Lung (tissue), 12 donors: ENCODE results near the gene CSRP2. TPM values are rescaled to one million over a fixed set of nuclear protein-coding genes. Genes with fewer than 3 reads are reported as not detected.

ENCODE experiments used
- ATAC-seq: fragments of 200-7000 bp; cut with Tn5 transposase; one replicate; pipeline ENCODE4 v1.9.1; 2020; ENCODE audit warnings: moderate number of reproducible peaks; ENCODE audit not compliant: insufficient read depth, low FRiP score
- DNase-seq, 3 donors: peaks; one replicate each; pipeline ENCODE4 v3.0.0-alpha.2; 2013 to 2017
- H3K27ac ChIP-seq, 2 donors: one replicate each; pipeline ENCODE4 v1.5.1; 2013; ENCODE audit warnings: mild to moderate bottlenecking in 2 of 2, moderate library complexity in 2 of 2, control low read depth in 1 of 2, inconsistent platforms in 1 of 2, low read depth in 1 of 2, low read length in 1 of 2
- H3K27me3 ChIP-seq, 3 donors: one replicate each; pipeline ENCODE4 v1.5.1; 2013; ENCODE audit warnings: low read length in 2 of 3; ENCODE audit not compliant: control insufficient read depth in 3 of 3, insufficient read depth in 3 of 3
- H3K36me3 ChIP-seq, 4 donors: one replicate each; pipeline ENCODE4 v1.5.1; 2013; ENCODE audit warnings: low read length in 4 of 4, mild to moderate bottlenecking in 1 of 4, moderate library complexity in 1 of 4; ENCODE audit not compliant: control insufficient read depth in 4 of 4, insufficient read depth in 4 of 4
- H3K4me1 ChIP-seq, 5 donors: one replicate each; pipeline ENCODE4 v1.5.1; 2013; ENCODE audit warnings: low read length in 5 of 5, mild to moderate bottlenecking in 2 of 5, moderate library complexity in 1 of 5; ENCODE audit not compliant: control insufficient read depth in 5 of 5, insufficient read depth in 5 of 5
- H3K4me3 ChIP-seq: one replicate; pipeline ENCODE4 v1.5.1; 2013; ENCODE audit warnings: mild to moderate bottlenecking, control low read depth, moderate library complexity
- H3K9ac ChIP-seq, 2 donors: one replicate each; pipeline ENCODE4 v1.5.1; 2013; ENCODE audit warnings: low read length in 2 of 2, control low read depth in 1 of 2; ENCODE audit not compliant: insufficient read depth in 1 of 2
- H3K9me3 ChIP-seq, 4 donors: one replicate each; pipeline ENCODE4 v1.5.1; 2013; ENCODE audit warnings: low read length in 3 of 4, mild to moderate bottlenecking in 1 of 4, moderate library complexity in 1 of 4; ENCODE audit not compliant: control insufficient read depth in 4 of 4, insufficient read depth in 3 of 4
- WGBS, 2 donors: extraction: QIAGEN DNeasy Blood & Tissue Kit; methylation state at CpG; one replicate each; pipeline ENCODE4 v1.1.7; 2013; 5-methylcytosine and 5-hydroxymethylcytosine counted together
- polyA plus RNA-seq, 2 donors: library from polyadenylated mRNA; stranded (reverse); fragments of 200-250 nt; gene quantifications; one replicate each; pipeline ENCODE4 v1.2.1, GENCODE V29; 2013
- total RNA-seq, 2 donors: library from RNA; depleted of rRNA in 1 of 2; stranded (reverse); fragments of >200 nt in 1 of 2; gene quantifications; one replicate each; pipeline ENCODE4 v1.2.1, GENCODE V29; 2014 to 2021
- TF ChIP-seq, protein P1 (sequence below): IDR thresholded peaks from 2 replicates; pipeline ENCODE4 v1.5.1; 2012; ENCODE audit warnings: mild to moderate bottlenecking; ENCODE audit errors: control extremely low read depth, extremely low read depth
- donor health status: control.
- donor health status: control.
- donor health status: Bipolar disorder and iron deficiency.
- donor health status: healthy.
- donor health status: DM: yes; HTN: yes; CAD: no.

CSRP2 gene
- total and polyA plus RNA-seq, 4 donors, result 13.5 to 21.9 (median 15.8) TPM

DNA sequence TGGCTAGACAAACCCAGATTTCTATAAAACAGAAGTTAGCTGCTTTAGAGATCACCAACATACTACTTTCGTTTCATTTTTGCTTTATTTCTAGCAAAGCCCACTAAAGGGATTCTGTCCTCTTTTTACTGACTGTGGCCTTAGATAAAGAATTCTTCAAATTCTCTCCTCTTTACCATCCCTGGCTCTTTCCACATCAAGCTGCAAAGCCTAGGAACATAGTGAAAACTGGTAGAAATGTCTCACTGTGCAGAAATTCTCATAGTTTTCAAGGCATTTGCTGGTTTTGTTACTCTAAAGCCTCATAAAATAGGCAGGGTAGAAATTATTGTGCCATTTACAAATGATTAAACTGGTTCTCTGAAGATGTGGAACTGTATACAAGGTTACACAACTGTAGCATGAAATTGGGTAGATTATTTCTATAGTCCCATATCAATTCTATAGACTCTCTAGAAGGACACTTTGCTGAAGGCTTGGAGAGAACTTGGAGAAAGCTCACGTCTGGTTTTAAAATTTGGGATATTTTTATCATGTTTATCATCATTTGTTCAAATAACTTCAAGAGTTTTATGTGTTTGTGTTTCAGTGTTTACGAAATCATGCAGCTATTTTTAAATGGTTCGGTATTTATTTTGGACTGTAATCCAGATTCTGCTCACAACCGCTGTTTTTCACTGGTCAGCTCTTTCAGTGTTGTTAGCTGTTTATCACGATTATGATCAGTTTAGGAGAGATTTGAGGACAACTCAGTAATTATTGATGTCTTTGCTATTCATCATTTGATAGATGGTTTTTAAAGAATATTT, 36.7 kb upstream of the CSRP2 start:
- no peak for ATAC-seq
- H3K9ac ChIP-seq, result no peak overlapping the region
- H3K4me3 ChIP-seq, result no peak overlapping the region
- WGBS, 2 donors, result 50 to 70% methylated on average over 6 of the region's 6 CpGs
- no peak overlapping the region for H3K27ac ChIP-seq
- no peaks in the 10 kb centered on the region for H3K9me3 ChIP-seq
- peak in 1 of 3 donors; percentile 42 for DNase-seq
- peaks cover 0 to 23% (median 0%) of the 10 kb centered on the region in 5 donors for H3K4me1 ChIP-seq
- TF ChIP-seq, protein P1, sequence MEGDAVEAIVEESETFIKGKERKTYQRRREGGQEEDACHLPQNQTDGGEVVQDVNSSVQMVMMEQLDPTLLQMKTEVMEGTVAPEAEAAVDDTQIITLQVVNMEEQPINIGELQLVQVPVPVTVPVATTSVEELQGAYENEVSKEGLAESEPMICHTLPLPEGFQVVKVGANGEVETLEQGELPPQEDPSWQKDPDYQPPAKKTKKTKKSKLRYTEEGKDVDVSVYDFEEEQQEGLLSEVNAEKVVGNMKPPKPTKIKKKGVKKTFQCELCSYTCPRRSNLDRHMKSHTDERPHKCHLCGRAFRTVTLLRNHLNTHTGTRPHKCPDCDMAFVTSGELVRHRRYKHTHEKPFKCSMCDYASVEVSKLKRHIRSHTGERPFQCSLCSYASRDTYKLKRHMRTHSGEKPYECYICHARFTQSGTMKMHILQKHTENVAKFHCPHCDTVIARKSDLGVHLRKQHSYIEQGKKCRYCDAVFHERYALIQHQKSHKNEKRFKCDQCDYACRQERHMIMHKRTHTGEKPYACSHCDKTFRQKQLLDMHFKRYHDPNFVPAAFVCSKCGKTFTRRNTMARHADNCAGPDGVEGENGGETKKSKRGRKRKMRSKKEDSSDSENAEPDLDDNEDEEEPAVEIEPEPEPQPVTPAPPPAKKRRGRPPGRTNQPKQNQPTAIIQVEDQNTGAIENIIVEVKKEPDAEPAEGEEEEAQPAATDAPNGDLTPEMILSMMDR, result no peak
- no peaks in the 10 kb centered on the region for H3K27me3 ChIP-seq
- H3K36me3 ChIP-seq, result no peaks in the 10 kb centered on the region

GRCh38 chr12:76914102-76914859, 35.5 kb upstream of the CSRP2 start:
- no peaks in the 10 kb centered on the region for H3K27me3 ChIP-seq
- no peaks in the 10 kb centered on the region for H3K9me3 ChIP-seq
- H3K4me1 ChIP-seq, result peaks cover 0 to 31% (median 0%) of the 10 kb centered on the region in 5 donors
- H3K36me3 ChIP-seq, result no peaks in the 10 kb centered on the region
- H3K4me3 ChIP-seq, result no peak overlapping the region
- TF ChIP-seq, protein P1, result no peak
- 88 to 91% methylated on average over 2 of the region's 2 CpGs for WGBS, 2 donors
- H3K27ac ChIP-seq, result no peak overlapping the region
- DNase-seq (no peak), ATAC-seq (no peak)
- H3K9ac ChIP-seq, result no peak overlapping the region

- DNase-seq (peak; percentile 56 to 73 (median 60)), ATAC-seq (no peak)
- Histone ChIP-seq H3K9ac (no peak overlapping the region), H3K4me3 (no peak overlapping the region), H3K27ac (no peak overlapping the region), H3K4me1 (peaks cover 0 to 22% (median 0%) of the 10 kb centered on the region in 5 donors), H3K9me3 (no peaks in the 10 kb centered on the region), H3K36me3 (no peaks in the 10 kb centered on the region), H3K27me3 (no peaks in the 10 kb centered on the region)
- TF ChIP-seq, protein P1, result no peak
- WGBS, 2 donors, result 83 to 86% methylated on average over 4 of the region's 4 CpGs
These were observed 30.5 kb upstream of the CSRP2 start for GRCh38 chr12:76909290-76909689.
